Measurements from ENCODE around the gene HIPK2. TPM values are rescaled to one million over a fixed set of nuclear protein-coding genes. Genes with fewer than 3 reads are reported as not detected.

HIPK2 gene
- total and polyA plus RNA-seq, 2 donors (not counting 3 experiments of a cell fraction or from before 2014, with no cell fraction given), result 9.0 to 43.8 TPM

DNA sequence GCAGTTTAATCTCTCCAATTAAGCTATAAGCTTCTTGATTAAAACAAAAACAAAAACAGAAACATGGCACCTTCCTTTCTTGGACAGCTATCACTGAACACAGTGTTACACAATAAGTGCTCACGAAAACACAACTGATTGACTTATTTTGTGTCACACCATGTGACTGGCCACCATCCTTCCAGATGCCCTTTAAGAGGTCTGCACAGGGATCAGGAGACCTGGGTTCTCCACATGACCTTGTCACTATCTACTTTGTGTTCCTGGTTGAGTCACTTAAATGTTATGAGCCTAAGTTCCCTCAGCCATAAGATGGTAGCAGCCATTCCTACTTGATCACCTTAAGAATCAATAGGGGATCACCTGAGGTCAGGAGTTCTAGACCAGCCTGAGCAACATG lies 120.1 kb downstream of the HIPK2 start:
- ChIA-PET CTCF (interaction anchor here (1.0 to 1.2 kb wide), 2 partner anchors 9 to 12 kb away, joined by 3 read pairs; no protein-coding TSS in a partner anchor), POLR2A (no interaction called here)
- no peak overlapping the region for H3K27ac ChIP-seq (ENCODE audit: insufficient read depth, low read depth, low read length)
- H3K4me1 ChIP-seq (ENCODE audit: control insufficient read depth, extremely low read depth, insufficient read depth, low read length), result peaks cover 9% of the 10 kb centered on the region
- peaks cover 43% of the 10 kb centered on the region for H3K79me2 ChIP-seq (ENCODE audit: control insufficient read depth, insufficient read depth, low read length)
- dilution Hi-C loops (cut with MboI; ENCODE audit: extremely low pct_ligation_motif_present, low sequenced_read_pairs) (no loop called here), intact Hi-C loops (cut with micrococcal nuclease) (no loop called here)
- FAIRE-seq (no peak), DNase-seq (ENCODE audit: low read depth, low spot score) (no peak)
- H3K9me3 ChIP-seq (replicated peaks; ENCODE audit: control insufficient read depth, insufficient read depth, low read length), result no peaks in the 10 kb centered on the region
- TF ChIP-seq POLR2A (IDR thresholded peaks at IDR 0.05; ENCODE audit: low read depth, low read length) (no peak), MYC (IDR thresholded peaks at IDR 0.05; ENCODE audit: low read depth, low read length) (no peak), EZH2 (IDR thresholded peaks at IDR 0.05; ENCODE audit: borderline replicate concordance, low read depth, low read length, severe bottlenecking) (no peak), FOS (IDR thresholded peaks at IDR 0.05; ENCODE audit: borderline replicate concordance, insufficient read depth, low read length) (no peak), GATA2 (IDR thresholded peaks at IDR 0.05; ENCODE audit: insufficient read depth, insufficient read length, low read depth, low read length) (no peak), POLR2AphosphoS5 (IDR thresholded peaks at IDR 0.05; ENCODE audit: insufficient read depth, low read depth, low read length) (no peak), JUN (IDR thresholded peaks at IDR 0.05; ENCODE audit: borderline replicate concordance, insufficient read depth, insufficient read length, low read depth) (no peak)
- TF ChIP-seq, protein P1, sequence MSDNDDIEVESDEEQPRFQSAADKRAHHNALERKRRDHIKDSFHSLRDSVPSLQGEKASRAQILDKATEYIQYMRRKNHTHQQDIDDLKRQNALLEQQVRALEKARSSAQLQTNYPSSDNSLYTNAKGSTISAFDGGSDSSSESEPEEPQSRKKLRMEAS (IDR thresholded peaks at IDR 0.05; ENCODE audit: insufficient read depth, insufficient read length), result no peak
- TF ChIP-seq, protein P2, sequence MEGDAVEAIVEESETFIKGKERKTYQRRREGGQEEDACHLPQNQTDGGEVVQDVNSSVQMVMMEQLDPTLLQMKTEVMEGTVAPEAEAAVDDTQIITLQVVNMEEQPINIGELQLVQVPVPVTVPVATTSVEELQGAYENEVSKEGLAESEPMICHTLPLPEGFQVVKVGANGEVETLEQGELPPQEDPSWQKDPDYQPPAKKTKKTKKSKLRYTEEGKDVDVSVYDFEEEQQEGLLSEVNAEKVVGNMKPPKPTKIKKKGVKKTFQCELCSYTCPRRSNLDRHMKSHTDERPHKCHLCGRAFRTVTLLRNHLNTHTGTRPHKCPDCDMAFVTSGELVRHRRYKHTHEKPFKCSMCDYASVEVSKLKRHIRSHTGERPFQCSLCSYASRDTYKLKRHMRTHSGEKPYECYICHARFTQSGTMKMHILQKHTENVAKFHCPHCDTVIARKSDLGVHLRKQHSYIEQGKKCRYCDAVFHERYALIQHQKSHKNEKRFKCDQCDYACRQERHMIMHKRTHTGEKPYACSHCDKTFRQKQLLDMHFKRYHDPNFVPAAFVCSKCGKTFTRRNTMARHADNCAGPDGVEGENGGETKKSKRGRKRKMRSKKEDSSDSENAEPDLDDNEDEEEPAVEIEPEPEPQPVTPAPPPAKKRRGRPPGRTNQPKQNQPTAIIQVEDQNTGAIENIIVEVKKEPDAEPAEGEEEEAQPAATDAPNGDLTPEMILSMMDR (IDR thresholded peaks at IDR 0.05; ENCODE audit: extremely low read depth in 1 of 2, insufficient read depth in 1 of 2, low read depth in 1 of 2, low read length in 2 of 2), result no peak
- H3K27me3 ChIP-seq (ENCODE audit: control insufficient read depth in 2 of 2, insufficient read depth in 2 of 2, low read length in 2 of 2), result no peaks in the 10 kb centered on the region
- no peaks in the 10 kb centered on the region for H4K20me1 ChIP-seq (replicated peaks; ENCODE audit: control insufficient read depth, extremely low read depth, insufficient read depth, low read length)
- H2AFZ ChIP-seq (ENCODE audit: low read depth, low read length), result no peak overlapping the region
- BruUV-seq (replicated peaks), result no TSS peak
- H3K4me2 ChIP-seq (ENCODE audit: insufficient read depth, low read length), result no peak overlapping the region
- no peaks in the 10 kb centered on the region for H3K36me3 ChIP-seq (ENCODE audit: control insufficient read depth in 2 of 2, extremely low read depth in 1 of 2, insufficient read depth in 2 of 2, low read length in 2 of 2)
- no peak overlapping the region for H3K9ac ChIP-seq (replicated peaks; ENCODE audit: extremely low read depth, insufficient read depth, low read length)
- H3K4me3 ChIP-seq (replicated peaks in 1 of 3; ENCODE audit: insufficient read depth in 1 of 3, low read depth in 1 of 3, low read length in 3 of 3), result no peak overlapping the region
- H3K9me1 ChIP-seq (replicated peaks; ENCODE audit: control insufficient read depth, extremely low read depth, insufficient read depth, low read length), result no peaks in the 10 kb centered on the region

Data from endothelial cell of umbilical vein (primary cell).